GM12892 (cell line): ENCODE measurements around the gene NPBWR2.

ENCODE experiments used
- POLR2A ChIP-seq: IDR thresholded peaks from 2 replicates; pipeline ENCODE4 v1.6.1; 2011; ENCODE audit warnings: low read depth, low read length, control low read depth
- POLR2AphosphoS5 ChIP-seq: IDR thresholded peaks from 2 replicates; pipeline ENCODE4 v1.6.1; 2011; ENCODE audit warnings: low read depth, low read length, control low read depth
- TAF1 ChIP-seq: IDR thresholded peaks from 2 replicates; pipeline ENCODE4 v1.6.1; 2011; ENCODE audit warnings: low read depth, mild to moderate bottlenecking, control low read depth, low read length, borderline replicate concordance

GRCh38 chr20:64073476-64074183, 33.7 kb downstream of the NPBWR2 start:
- TF ChIP-seq POLR2A (no peak), TAF1 (no peak), POLR2AphosphoS5 (no peak)
